ENCODE measurements around the gene TNPO2. TPM values are rescaled to one million over a fixed set of nuclear protein-coding genes. Genes with fewer than 3 reads are reported as not detected.
A peak's percentile ranks its signal among the peaks of the same experiment; 100 is the strongest.

The TNPO2 gene
- total RNA-seq, 1 experiment from 2014 or later: 89.5 TPM

DNA sequence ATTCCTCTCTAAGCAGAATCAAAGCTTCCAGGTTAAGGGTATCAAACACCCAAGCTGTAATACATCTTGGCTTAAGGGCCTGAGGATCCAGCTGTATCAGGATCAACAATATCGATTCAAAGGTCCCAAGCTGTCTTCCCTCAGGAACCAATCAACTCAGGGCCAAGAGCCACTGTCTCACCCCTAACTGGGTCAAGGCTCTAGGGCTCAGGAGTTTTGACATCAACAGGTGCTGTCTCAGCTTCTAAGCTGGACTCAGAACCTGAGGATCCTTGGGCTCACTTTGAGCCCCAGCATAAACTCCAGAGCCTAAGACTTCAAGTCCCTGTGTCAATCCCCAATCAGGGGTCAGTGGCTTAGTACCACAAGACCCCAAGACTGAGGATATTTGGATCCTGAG, 28.2 kb downstream of the TNPO2 start:
- peaks cover 5% of the 10 kb centered on the region for H3K4me1 Mint-ChIP-seq (ENCODE audit: insufficient read depth, unreplicated experiment)
- no peak for TF ChIP-seq CTCF (IDR thresholded peaks at IDR 0.05; ENCODE audit: unreplicated experiment)
- CTCF ChIA-PET: interaction anchor here (1.1 to 1.4 kb wide), 2 partner anchors 10 to 19 kb away, joined by 4 to 5 read pairs; no protein-coding TSS in a partner anchor
- H3K36me3 Mint-ChIP-seq (ENCODE audit: insufficient read depth, unreplicated experiment): peaks cover 54% of the 10 kb centered on the region
- peak overlapping the region; percentile 83 for H3K4me3 Mint-ChIP-seq (ENCODE audit: unreplicated experiment)
- DNase-seq (ENCODE audit: unreplicated experiment): no peak
- POLR2A ChIA-PET: interaction anchor here (0.9 to 2.7 kb wide), 6 partner anchors 14 to 42 kb away, joined by 3 to 19 read pairs (median 6); partner anchors contain the start of genes DHPS and GET3
- no TSS peak for BruUV-seq (replicated peaks)
- intact Hi-C loops (cut with micrococcal nuclease): no loop called here
- H3K9me3 Mint-ChIP-seq (ENCODE audit: unreplicated experiment): no peaks in the 10 kb centered on the region
- no peaks in the 10 kb centered on the region for H3K27me3 Mint-ChIP-seq (ENCODE audit: insufficient read depth, unreplicated experiment)
- no peak overlapping the region for H3K27ac Mint-ChIP-seq (ENCODE audit: low read depth, unreplicated experiment)

GRCh38 chr19:12695096-12695495, 28.6 kb downstream of the TNPO2 start:
- CTCF ChIA-PET: interaction anchor here (1.1 to 1.4 kb wide), 2 partner anchors 10 to 19 kb away, joined by 4 to 5 read pairs; no protein-coding TSS in a partner anchor
- no peak for TF ChIP-seq CTCF (IDR thresholded peaks at IDR 0.05; ENCODE audit: unreplicated experiment)
- POLR2A ChIA-PET: interaction anchor here (0.9 to 2.7 kb wide), 6 partner anchors 14 to 42 kb away, joined by 3 to 19 read pairs (median 6); partner anchors contain the start of genes DHPS and GET3
- no TSS peak for BruUV-seq (replicated peaks)
- intact Hi-C loops (cut with micrococcal nuclease): no loop called here
- Mint-ChIP-seq H3K9me3 (ENCODE audit: unreplicated experiment) (no peaks in the 10 kb centered on the region), H3K4me1 (ENCODE audit: insufficient read depth, unreplicated experiment) (peaks cover 5% of the 10 kb centered on the region), H3K4me3 (ENCODE audit: unreplicated experiment) (peak overlapping the region; percentile 83), H3K36me3 (ENCODE audit: insufficient read depth, unreplicated experiment) (peaks cover 49% of the 10 kb centered on the region), H3K27me3 (ENCODE audit: insufficient read depth, unreplicated experiment) (no peaks in the 10 kb centered on the region), H3K27ac (ENCODE audit: low read depth, unreplicated experiment) (no peak overlapping the region)
- DNase-seq (ENCODE audit: unreplicated experiment): no peak

- Mint-ChIP-seq H3K4me3 (ENCODE audit: unreplicated experiment) (no peak overlapping the region), H3K27ac (ENCODE audit: low read depth, unreplicated experiment) (no peak overlapping the region), H3K27me3 (ENCODE audit: insufficient read depth, unreplicated experiment) (no peaks in the 10 kb centered on the region), H3K36me3 (ENCODE audit: insufficient read depth, unreplicated experiment) (peaks cover 47% of the 10 kb centered on the region), H3K4me1 (ENCODE audit: insufficient read depth, unreplicated experiment) (peaks cover 5% of the 10 kb centered on the region), H3K9me3 (ENCODE audit: unreplicated experiment) (no peaks in the 10 kb centered on the region)
- ChIA-PET CTCF (interaction anchor here (1.4 kb wide), 1 partner anchor 9 kb away, joined by 4 read pairs; no protein-coding TSS in a partner anchor), POLR2A (interaction anchor here (0.7 to 1.8 kb wide), 3 partner anchors 14 to 28 kb away, joined by 3 to 5 read pairs (median 3); no protein-coding TSS in a partner anchor)
- no peak for DNase-seq (ENCODE audit: unreplicated experiment)
- BruUV-seq (replicated peaks): no TSS peak
- no peak for TF ChIP-seq CTCF (IDR thresholded peaks at IDR 0.05; ENCODE audit: unreplicated experiment)
- intact Hi-C loops (cut with micrococcal nuclease): no loop called here
Observed at GRCh38 chr19:12694641-12695040, 29.1 kb downstream of the TNPO2 start.

DNA sequence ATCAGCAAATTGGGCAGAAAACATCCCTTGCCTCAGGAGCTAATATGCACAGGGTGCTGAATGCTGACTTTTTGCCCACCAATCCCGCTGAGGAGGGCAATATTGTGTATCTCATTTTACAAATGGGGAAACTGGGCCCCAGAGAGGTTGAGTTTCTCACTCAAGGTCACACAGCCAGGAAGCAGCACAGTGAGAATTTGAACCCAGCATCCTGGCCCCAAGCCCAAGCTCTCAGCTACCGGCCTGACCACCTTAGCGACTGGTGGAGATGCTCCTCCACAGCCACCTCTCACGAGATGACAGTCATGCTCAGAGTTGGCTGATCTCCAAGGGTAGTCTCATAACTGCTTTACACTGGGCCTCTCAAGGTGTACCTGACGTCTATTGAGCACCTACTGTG, 30.8 kb downstream of the TNPO2 start:
- ChIA-PET POLR2A (interaction anchor here (0.6 to 1.4 kb wide), 2 partner anchors 11 to 30 kb away, joined by 3 read pairs; partner anchors contain the start of gene DHPS), CTCF (interaction anchor here (0.7 kb wide), 1 partner anchor 179 kb away, joined by 3 read pairs; no protein-coding TSS in a partner anchor)
- Mint-ChIP-seq H3K4me3 (ENCODE audit: unreplicated experiment) (no peak overlapping the region), H3K27me3 (ENCODE audit: insufficient read depth, unreplicated experiment) (no peaks in the 10 kb centered on the region), H3K36me3 (ENCODE audit: insufficient read depth, unreplicated experiment) (peaks cover 33% of the 10 kb centered on the region), H3K27ac (ENCODE audit: low read depth, unreplicated experiment) (no peak overlapping the region), H3K4me1 (ENCODE audit: insufficient read depth, unreplicated experiment) (peaks cover under 1% of the 10 kb centered on the region), H3K9me3 (ENCODE audit: unreplicated experiment) (no peaks in the 10 kb centered on the region)
- no TSS peak for BruUV-seq (replicated peaks)
- no peak for TF ChIP-seq CTCF (IDR thresholded peaks at IDR 0.05; ENCODE audit: unreplicated experiment)
- no peak for DNase-seq (ENCODE audit: unreplicated experiment)
- intact Hi-C loops (cut with micrococcal nuclease): no loop called here

Data from MCF 10A (cell line).